B cell (primary cell): ENCODE results near the gene PAX1. TPM values are rescaled to one million over a fixed set of nuclear protein-coding genes. Genes with fewer than 3 reads are reported as not detected.

Experiments
- ATAC-seq: fragments of 200-7000 bp; cut with Tn5 transposase; one replicate; pipeline ENCODE4 v1.10.0; 2021; ENCODE audit warnings: low read depth, mild to moderate bottlenecking, moderate number of reproducible peaks, moderate library complexity
- CTCF ChIA-PET: fragments of 350-600 bp; sonication (Branson Sonifier 250); formaldehyde crosslinking; loops from one replicate; lab custom pipeline; 2021; ENCODE audit warnings: antibody characterized with exemption, inconsistent platforms; lab: Charles Lee
- POLR2A ChIA-PET: fragments of 350-600 bp; sonication (Branson Sonifier 250); formaldehyde crosslinking; loops from one replicate; lab custom pipeline; 2021; ENCODE audit warnings: antibody characterized with exemption; lab: Charles Lee
- DNase-seq: peaks from one replicate; pipeline ENCODE4 v3.0.0; 2013
- H2AFZ ChIP-seq: 2 replicates; pipeline ENCODE4 v1.6.1; 2012; ENCODE audit warnings: mild to moderate bottlenecking, low read depth, low read length; ENCODE audit not compliant: insufficient read depth, poor library complexity, severe bottlenecking
- H3K27ac ChIP-seq, 2 donors: 1 replicate in 1 of 2; 2 replicates in 1 of 2; pipeline ENCODE4 v1.5.1; 2012 to 2013; ENCODE audit warnings: low read length in 2 of 2, mild to moderate bottlenecking in 2 of 2, moderate library complexity in 1 of 2
- H3K27me3 ChIP-seq, 4 experiments: fragments of 200-600 bp in 1 of 4; sonication (generic) in 1 of 4; replicated peaks in 1 of 4; 1 replicate in 2 of 4; 2 replicates in 2 of 4; pipeline versions ENCODE4 v1.6.1 to v1.7.0; 2013 to 2016; ENCODE audit warnings: low read length in 3 of 4, mild to moderate bottlenecking in 2 of 4, mixed read lengths in 1 of 4, moderate library complexity in 1 of 4; ENCODE audit not compliant: insufficient read depth in 4 of 4, control insufficient read depth in 3 of 4; ENCODE audit errors: control extremely low read depth in 1 of 4
- H3K36me3 ChIP-seq, 2 experiments: replicated peaks in 1 of 2; 1 replicate in 1 of 2; 2 replicates in 1 of 2; pipeline versions ENCODE4 v1.6.1 to v1.7.1; 2013; ENCODE audit warnings: low read length in 1 of 2; ENCODE audit not compliant: insufficient read depth in 2 of 2, control insufficient read depth in 1 of 2; ENCODE audit errors: control extremely low read depth in 1 of 2, extremely low read depth in 1 of 2
- H3K4me1 ChIP-seq, 2 donors: fragments of 200-600 bp in 1 of 2; sonication (generic) in 1 of 2; 1 replicate in 1 of 2; 2 replicates in 1 of 2; pipeline versions ENCODE4 v1.5.1 to v1.6.1; 2013 to 2017; ENCODE audit warnings: low read length in 2 of 2; ENCODE audit not compliant: control insufficient read depth in 2 of 2, insufficient read depth in 2 of 2
- H3K4me2 ChIP-seq: replicated peaks from 2 replicates; pipeline ENCODE3; 2012; ENCODE audit warnings: mild to moderate bottlenecking, low read depth, low read length; ENCODE audit not compliant: poor library complexity, severe bottlenecking
- H3K4me3 ChIP-seq, 5 experiments: fragments of 200-600 bp in 1 of 5; sonication (generic) in 1 of 5; 1 replicate in 3 of 5; 2 replicates in 2 of 5; pipeline versions ENCODE4 v1.5.1 to v1.7.0; 2011 to 2016; ENCODE audit warnings: low read length in 4 of 5, mild to moderate bottlenecking in 4 of 5, low read depth in 2 of 5, control low read depth in 1 of 5, moderate library complexity in 1 of 5; ENCODE audit not compliant: insufficient read depth in 1 of 5; ENCODE audit errors: control extremely low read depth in 1 of 5, extremely low read depth in 1 of 5
- H3K79me2 ChIP-seq: fragments of 200-600 bp; sonication (generic); one replicate; pipeline ENCODE4 v1.6.0; 2016; ENCODE audit warnings: low read length; ENCODE audit not compliant: control insufficient read depth, insufficient read depth
- H3K9ac ChIP-seq: fragments of 200-600 bp; sonication (generic); 2 replicates; pipeline ENCODE4 v1.6.1; 2017; ENCODE audit warnings: mild to moderate bottlenecking, low read length, moderate library complexity
- H3K9me3 ChIP-seq, 3 donors: one replicate each; pipeline versions ENCODE4 v1.6.1 to v1.7.1; 2013; ENCODE audit warnings: low read length in 2 of 3; ENCODE audit not compliant: control insufficient read depth in 2 of 3, insufficient read depth in 1 of 3; ENCODE audit errors: control extremely low read depth in 1 of 3
- H4K20me1 ChIP-seq: 2 replicates; pipeline ENCODE4 v1.6.0; 2012; ENCODE audit warnings: mild to moderate bottlenecking, low read length; ENCODE audit not compliant: insufficient read depth, control insufficient read depth, poor library complexity, severe bottlenecking
- H3K27ac Mint-ChIP-seq: one replicate; pipeline ENCODE4 v1.8.0; 2021; ENCODE audit warnings: mixed read lengths
- H3K27me3 Mint-ChIP-seq: one replicate; pipeline ENCODE4 v1.8.0; 2021; ENCODE audit warnings: mixed read lengths
- H3K4me1 Mint-ChIP-seq: one replicate; pipeline ENCODE4 v1.8.0; 2021; ENCODE audit warnings: mixed read lengths
- H3K4me3 Mint-ChIP-seq: one replicate; pipeline ENCODE4 v1.8.0; 2021; ENCODE audit warnings: mixed read lengths
- H3K9me3 Mint-ChIP-seq: one replicate; pipeline ENCODE4 v1.8.0; 2022; ENCODE audit warnings: mixed read lengths; ENCODE audit not compliant: insufficient read depth
- CTCF ChIP-seq: fragments of 200-600 bp; IDR thresholded peaks from one replicate; pipeline ENCODE4 v1.8.0; 2022; ENCODE audit warnings: antibody characterized with exemption, mild to moderate bottlenecking
- EZH2 ChIP-seq: IDR thresholded peaks from 2 replicates; pipeline ENCODE4 v1.6.1; 2012; ENCODE audit warnings: borderline replicate concordance, low read depth, mild to moderate bottlenecking, moderate library complexity, low read length; ENCODE audit not compliant: insufficient read depth, poor library complexity, severe bottlenecking
- WGBS: methylation state at CpG from one replicate; pipeline ENCODE4 v1.1.5; 2013; ENCODE audit warnings: missing lambda C conversion rate; ENCODE audit not compliant: insufficient coverage; 5-methylcytosine and 5-hydroxymethylcytosine counted together
- intact Hi-C: fragments of 100-400 bp; cut with micrococcal nuclease; formaldehyde crosslinking; loops from one replicate; pipeline ENCODE4 v1.10.0; 2022
- polyA plus RNA-seq: library from polyadenylated mRNA; depleted of rRNA; stranded (reverse); fragments of >200 nt; gene quantifications from 2 replicates; pipeline ENCODE4 v1.2.3, GENCODE V29; 2012
- total RNA-seq, 2 donors: library from RNA; stranded (reverse); fragments of 120-200 nt in 1 of 2; gene quantifications; 1 replicate in 1 of 2; 2 replicates in 1 of 2; pipeline versions ENCODE4 v1.2.3 to v1.2.4, GENCODE V29; 2013 to 2022

The PAX1 gene
- total and polyA plus RNA-seq, 2 donors (not counting 1 experiment from before 2014, with no cell fraction given) = not detected

- Histone ChIP-seq H2AFZ (no peak overlapping the region), H3K9ac (no peak overlapping the region), H3K4me2 (no peak overlapping the region), H3K4me3 (no peak overlapping the region), H3K9me3 (no peaks in the 10 kb centered on the region), H3K4me1 (no peaks in the 10 kb centered on the region), H3K79me2 (no peaks in the 10 kb centered on the region), H3K36me3 (no peaks in the 10 kb centered on the region), H4K20me1 (no peaks in the 10 kb centered on the region), H3K27ac (no peak overlapping the region), H3K27me3 (no peaks in the 10 kb centered on the region)
- Mint-ChIP-seq H3K27ac (no peak overlapping the region), H3K4me3 (no peak overlapping the region), H3K27me3 (peaks cover 9% of the 10 kb centered on the region), H3K9me3 (no peaks in the 10 kb centered on the region), H3K4me1 (no peaks in the 10 kb centered on the region)
- ChIA-PET POLR2A (no interaction called here), CTCF (no interaction called here)
- DNase-seq = no peak
- no peak for TF ChIP-seq CTCF
- TF ChIP-seq EZH2 = no peak
- no peak for ATAC-seq
- intact Hi-C loops = no loop called here
- WGBS = 85% methylated on average over 13 of the region's 14 CpGs
These were observed 24.1 kb upstream of the PAX1 start for GRCh38 chr20:21681234-21681921.

GRCh38 chr20:21681922-21682318 is 23.5 kb upstream of the PAX1 start:
- POLR2A ChIA-PET = no interaction called here
- no peak for DNase-seq
- no peaks in the 10 kb centered on the region for H3K36me3 ChIP-seq
- H3K4me3 Mint-ChIP-seq = no peak overlapping the region
- H3K79me2 ChIP-seq = no peaks in the 10 kb centered on the region
- no peak overlapping the region for H3K4me3 ChIP-seq
- H3K27me3 Mint-ChIP-seq = peaks cover 9% of the 10 kb centered on the region
- no peaks in the 10 kb centered on the region for H3K4me1 Mint-ChIP-seq
- no peak overlapping the region for H2AFZ ChIP-seq
- ATAC-seq = no peak
- H4K20me1 ChIP-seq = no peaks in the 10 kb centered on the region
- no peaks in the 10 kb centered on the region for H3K4me1 ChIP-seq
- 90% methylated on average over 10 of the region's 10 CpGs for WGBS
- H3K9me3 Mint-ChIP-seq = no peaks in the 10 kb centered on the region
- no peak overlapping the region for H3K27ac ChIP-seq
- no peak overlapping the region for H3K4me2 ChIP-seq
- H3K27ac Mint-ChIP-seq = no peak overlapping the region
- H3K9ac ChIP-seq = no peak overlapping the region
- H3K9me3 ChIP-seq = no peaks in the 10 kb centered on the region
- no peak for TF ChIP-seq CTCF
- no peak for TF ChIP-seq EZH2
- intact Hi-C loops = no loop called here
- CTCF ChIA-PET = no interaction called here
- H3K27me3 ChIP-seq = no peaks in the 10 kb centered on the region
